NCI-H2029 (cell line): Measurements from ENCODE around the gene NUP62.
A peak's percentile ranks its signal among the peaks of the same experiment; 100 is the strongest.

Experiments used
- DNase-seq: peaks from one replicate; lab custom pipeline; 2025; lab: John Stamatoyannopoulos, UW

Gene NUP62

DNA sequence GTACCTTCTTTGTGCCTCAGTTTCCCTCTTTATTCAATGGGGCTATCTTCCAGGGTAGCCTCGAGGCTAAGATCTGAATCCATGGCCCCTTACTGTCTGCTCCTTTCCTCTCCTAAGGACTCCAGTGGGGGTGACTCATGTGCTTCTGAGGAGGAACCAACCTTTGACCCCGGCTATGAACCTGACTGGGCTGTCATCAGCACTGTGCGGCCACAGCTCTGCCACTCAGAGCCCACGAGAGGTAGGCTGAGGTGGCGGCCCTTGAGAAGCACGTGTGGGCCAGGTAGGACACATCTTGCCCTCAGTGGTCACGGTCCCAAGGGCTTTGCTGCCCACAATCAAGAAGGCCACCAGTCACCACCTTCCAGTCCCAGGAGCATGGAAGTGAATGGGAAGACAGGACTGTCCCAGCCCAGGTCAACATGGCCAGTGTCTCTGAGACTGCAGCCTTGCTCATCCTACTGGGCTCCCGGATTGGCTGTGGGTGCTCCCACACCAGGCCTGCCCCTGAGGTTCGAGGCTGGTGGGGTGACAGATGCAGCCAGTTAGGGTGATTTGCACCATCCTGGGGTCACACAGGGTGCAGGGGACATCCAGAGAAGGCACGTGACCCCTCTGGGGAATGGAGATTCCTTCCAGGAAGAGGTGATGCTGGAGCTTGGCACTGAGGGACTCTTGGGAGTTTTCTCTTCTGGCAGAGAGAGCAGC, 49.0 kb downstream of the NUP62 start:
- no peak for DNase-seq

DNA sequence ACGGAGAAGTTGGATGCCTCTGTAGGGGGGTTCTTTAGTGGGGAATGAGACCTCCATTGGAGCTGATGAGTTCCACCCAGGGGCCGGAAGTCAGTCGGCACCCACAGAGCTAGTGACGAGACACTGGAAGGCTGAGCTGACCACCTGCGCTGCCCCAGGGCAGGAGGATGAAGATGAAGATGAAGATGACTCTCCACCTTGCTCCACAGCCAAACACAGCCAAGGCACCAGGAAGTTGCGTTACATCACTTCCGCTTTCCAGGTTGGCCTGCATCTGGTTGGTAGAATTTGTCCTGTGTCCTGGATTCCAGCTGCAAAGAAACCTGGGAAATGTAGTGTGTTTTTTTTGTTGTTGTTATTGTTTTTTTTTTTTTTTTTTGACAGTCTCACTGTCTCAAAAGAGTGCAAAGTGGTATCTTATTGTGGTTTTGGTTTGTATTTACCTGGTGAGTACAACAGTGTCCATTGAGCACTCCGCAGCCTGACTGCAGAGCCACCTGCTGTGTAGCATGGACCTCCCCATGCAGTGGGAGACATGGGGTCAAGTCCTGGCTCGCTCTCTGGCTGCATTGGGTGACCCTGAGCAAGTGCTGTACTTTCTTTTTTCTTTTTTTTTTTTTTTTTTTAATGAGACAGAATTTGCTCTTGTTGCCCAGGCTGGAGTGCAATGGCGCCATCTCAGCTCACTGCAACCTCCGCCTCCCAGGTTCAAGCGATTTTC, 49.9 kb downstream of the NUP62 start:
- no peak for DNase-seq

DNA sequence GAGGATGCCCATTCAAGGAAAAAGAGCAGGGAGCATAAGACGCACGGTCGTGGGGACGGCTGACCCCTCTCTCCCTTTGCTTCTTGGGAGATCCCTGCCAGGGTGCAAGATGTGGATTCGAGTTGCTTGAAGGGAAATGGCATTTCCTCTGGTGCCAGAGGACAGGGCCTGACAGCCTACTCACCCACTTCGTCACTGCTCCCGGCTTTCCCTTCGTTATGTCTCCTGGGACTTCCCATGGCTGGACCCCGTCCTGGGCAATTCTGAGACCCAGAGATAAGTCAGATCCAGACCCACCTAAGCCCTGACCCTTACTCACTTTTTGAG, 50.6 kb downstream of the NUP62 start:
- no peak for DNase-seq

DNA sequence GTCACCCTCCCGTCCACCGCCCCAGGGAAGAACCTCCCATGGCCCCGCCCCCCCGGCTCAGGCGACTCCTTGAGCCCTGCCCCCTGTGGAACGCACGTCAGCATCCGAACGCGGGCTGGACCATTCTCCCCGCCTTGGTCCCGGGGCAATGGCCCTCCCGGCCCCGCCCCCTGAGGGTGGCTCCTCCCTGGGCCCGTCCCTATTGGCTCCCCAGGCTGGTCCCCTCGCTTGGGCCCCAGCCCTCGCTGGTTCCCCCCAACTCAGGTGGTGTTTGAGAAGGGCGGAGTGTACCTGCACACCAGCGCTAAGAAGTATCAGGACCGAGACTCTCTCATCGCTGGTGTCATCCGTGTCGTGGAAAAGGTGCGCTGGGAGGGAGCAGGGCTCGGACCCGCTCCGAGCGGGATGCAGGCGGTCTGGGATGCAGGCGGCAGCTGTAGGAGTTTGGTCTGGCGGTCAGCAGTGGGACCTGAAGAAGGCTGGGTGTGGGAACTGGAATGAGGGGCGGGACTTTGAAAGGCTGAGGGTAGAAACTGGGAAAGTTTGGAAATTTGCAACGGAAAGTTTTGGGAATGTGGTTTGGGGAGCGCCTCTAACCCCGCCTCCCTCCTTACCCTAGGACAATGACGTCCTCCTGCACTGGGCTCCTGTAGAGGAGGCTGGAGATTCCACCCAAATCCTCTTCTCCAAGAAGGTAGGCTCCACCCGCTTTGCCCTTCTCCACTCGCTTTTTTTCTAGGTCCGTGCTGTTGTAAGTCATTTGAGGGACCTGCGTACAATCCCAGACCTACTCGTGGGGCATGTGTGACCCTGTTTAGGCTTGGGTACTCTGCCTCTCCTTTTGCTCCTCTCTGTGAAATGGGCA, 51.2 kb downstream of the NUP62 start:
- peak; percentile 93 for DNase-seq

DNA sequence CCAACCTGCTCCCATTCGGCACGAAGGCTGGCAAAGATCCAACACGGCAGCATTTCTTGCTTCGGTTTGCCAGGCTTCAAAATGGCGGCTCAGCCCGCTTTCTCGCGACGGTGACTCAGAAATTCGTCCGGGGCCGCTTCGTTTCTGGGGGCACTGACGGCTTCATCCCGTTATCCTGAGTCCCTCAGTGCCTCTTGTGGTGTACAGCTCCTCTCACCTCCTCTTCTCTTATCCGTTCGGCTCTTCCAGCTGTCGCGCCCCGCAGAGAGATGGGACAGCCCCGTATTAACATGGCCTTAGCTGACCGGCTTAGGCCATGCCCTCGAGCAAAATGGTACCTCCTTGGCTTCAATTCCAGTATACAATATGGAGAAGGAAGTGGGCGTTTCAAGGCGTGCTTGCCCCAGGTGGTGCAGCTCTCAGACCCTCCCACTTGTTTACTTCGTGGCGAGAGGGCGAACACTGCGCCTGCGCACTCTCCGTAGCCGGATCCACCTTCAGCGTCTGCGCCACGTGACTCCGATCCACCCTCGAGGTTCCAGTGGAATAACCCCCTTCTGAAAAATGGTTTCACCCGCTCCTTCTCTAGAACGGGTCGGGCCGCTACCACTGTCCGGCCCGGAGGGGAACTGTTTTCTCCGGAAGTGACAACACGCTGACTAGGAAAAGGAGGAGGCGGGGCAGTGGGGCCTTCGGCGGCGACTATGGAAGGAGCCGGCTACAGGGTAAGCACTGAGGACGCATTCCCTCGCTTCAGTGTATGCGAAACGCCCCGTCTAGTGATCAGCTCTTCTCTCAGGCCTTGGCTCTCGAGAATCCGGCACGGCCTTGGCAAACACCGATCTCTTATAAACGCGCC, 52.1 kb downstream of the NUP62 start, which contains the start of the genes AKT1S1 and TBC1D17:
Gene AKT1S1, minus strand, starts transcription at position 336 of the 859 bp plus-strand sequence. CDS start 4,060 bp downstream, outside the sequence.
Gene TBC1D17, plus strand, starts transcription at position 683 of the 859 bp plus-strand sequence. Its CDS starts 22 bp downstream, at position 705.
- DNase-seq = peak; percentile 100

DNA sequence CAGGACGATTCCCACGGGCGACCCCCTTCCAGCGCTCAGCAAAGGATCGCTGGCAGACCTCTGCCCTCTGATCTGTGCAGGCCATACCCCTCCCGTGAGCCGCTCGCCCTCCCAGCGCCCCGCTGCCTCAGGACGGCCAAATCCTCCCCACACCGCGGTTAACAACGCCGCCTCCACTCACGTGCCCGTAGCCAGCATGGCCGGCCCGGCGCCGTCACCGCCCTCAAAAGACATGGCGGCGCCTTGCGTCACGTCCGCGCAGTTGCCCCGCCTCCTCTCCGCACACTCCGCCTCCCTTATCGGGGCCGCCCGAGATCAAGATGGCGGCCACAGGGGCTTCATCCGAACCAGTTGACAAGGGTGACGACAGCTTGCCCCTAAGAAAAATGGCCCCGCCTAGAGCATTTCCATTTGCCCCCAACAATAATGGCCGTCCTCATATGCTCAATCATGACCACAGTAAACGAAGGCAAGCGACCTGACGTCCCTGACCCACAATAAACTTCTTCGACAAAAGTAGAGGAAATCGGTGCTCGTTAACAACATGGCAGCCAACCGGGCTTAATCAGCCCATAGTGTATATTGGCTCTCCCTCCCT, 52.8 kb downstream of the NUP62 start:
- DNase-seq = peak; percentile 98

DNA sequence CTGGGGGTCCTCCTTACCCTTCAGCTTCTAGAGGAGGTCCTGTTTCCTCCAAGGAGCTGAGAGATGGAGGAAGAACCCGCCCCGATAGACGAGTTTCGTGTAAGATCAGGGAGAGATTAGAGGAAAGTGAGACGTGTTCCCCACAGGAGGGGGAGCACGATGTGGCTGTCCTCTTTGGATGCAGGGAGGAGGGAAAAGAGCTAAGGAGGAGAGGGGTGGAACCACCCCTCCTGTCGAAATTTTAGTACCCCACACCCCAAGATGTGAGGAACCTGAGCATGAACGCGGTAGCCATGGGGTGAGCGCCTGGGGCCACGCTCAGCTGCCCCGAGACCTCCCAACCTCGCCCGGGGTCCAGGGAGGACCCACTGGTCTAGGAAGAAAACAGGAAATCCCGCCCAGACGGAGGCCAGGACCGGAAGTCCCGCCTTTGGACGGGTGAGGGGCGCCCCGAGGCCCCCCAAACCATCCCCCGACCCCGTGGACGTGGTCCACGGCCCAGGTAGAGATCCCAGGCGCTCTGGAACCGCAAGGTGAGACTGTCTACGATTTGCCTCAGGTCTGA, 53.4 kb downstream of the NUP62 start:
- DNase-seq = no peak

DNA sequence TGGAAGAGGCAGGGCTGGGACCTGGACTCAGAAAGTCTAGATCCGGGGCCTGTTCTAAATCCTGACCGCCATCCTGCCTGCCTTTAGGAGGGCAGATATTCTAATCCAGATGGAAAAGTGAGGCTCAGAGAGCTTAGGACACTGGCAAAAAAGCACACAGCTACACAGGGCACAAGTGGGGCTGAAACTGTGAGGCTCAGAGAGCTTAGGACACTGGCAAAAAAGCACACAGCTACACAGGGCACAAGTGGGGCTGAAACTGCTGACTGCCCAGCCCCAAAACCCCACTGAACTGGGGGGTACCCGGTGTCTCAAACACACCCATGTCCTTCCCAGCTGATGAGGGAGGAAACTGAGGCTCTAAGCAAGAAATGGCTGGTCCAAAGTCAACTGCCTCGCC, 54.1 kb downstream of the NUP62 start:
- no peak for DNase-seq

DNA sequence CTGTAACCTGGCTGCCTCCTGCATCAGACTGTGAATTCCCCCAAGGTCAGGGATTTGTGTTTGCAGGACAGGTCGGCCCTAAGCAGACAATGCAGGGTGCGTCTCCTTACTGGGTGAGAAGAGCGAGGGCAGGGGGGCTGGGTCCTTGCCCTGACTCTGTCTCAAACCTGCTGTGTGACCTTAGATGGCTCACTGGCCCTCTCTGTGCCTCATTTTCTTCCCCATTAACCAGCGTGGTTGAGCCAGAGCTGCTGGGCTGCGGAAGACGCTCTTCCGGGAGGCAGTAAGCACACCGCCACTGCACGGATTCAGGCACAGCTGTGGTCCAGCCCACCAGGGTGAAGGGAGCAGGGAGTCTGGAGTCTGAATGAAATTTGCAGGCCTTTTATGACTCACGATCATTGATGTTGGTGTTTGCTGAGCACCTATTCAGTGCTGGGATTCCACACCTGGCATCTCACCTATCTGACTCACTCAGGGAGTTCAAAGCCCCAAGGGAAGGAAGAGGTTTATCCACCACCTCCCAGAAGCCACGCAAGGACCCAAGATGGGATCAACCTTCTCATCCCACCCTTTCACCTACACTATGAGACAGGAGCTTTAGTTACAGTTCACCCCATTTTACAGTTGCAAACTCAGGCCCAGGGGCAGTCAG, 54.7 kb downstream of the NUP62 start:
- no peak for DNase-seq

DNA sequence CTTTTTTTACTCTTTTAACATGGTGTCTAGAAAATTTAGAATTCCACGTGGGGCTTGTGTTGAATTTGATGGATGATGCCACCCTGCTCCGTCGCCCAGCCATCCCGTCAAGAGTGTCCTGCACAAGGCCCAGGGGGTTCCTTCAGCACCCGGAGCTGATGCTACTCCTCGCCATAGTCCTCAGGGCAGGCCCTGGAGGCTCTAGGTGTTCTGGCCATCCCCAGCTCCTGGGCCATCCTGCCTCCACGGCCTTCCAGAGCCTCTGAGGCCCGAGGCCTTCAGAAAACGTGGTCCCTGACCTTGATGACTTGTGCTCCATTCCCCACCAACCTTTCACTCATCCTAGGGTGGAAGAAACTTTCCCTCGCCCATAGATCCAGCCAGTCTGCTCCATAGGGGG, 55.5 kb downstream of the NUP62 start:
- DNase-seq = no peak

DNA sequence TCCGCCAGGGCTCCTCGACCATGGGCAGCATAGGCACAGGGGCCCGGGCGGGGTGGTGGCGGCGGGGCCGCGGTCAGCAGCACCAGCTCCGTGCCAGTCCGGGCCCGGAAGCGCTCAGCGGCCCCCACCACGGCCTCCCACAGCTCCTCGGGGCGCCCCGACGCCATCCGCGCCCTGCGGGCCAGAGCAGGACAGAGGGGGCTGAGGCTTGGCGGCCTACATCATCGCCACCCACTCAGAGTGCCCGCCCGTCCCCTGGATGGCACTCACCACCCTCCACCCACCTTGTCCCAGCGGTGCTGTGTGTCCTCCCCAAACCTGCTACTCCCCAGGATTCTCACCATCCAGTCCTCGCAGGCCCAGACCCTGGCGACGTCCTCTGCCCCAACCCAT, 56.2 kb downstream of the NUP62 start:
- no peak for DNase-seq

DNA sequence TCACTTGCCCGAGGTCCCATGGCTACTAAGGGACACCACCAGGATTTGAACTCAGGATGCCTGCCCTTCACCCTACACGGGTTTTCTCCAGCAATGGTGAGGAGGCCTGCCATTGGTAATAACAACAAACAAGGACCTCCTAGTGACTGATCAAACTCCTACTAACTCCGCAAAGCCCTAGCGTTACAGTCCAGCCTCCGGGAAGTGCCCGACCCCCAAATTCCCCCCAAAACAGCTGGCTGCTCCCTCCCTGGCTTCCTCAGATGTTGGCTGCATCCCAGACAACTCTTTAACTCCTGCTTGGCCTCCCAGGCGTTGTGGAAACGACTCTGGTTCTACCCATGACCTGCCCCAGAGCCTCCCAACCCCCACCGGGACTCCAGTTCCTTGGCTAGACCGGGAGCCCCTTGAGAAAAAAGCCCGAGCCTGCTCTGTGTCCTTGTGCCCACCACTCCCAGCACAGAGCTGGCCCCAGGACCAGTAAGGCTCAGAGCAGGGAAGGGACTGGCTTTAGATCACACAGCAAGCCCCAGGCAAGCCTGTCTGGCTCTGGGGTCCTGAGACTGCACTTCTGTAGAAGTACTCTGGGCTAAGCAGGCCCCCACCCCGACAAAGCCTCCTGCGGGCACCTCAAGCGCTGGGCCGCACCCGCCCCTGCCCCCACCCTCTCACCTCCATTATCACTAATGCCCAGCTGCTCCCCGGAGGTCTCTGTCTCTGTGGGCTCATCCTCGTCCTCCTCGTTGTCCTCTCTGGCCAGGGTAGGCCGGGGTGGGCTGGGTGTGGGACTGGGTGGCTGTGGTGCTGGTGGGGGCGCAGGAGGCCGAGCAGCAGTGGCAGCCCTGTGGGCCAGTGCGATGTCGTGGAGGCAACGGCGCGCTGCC, 56.8 kb downstream of the NUP62 start:
- no peak for DNase-seq

DNA sequence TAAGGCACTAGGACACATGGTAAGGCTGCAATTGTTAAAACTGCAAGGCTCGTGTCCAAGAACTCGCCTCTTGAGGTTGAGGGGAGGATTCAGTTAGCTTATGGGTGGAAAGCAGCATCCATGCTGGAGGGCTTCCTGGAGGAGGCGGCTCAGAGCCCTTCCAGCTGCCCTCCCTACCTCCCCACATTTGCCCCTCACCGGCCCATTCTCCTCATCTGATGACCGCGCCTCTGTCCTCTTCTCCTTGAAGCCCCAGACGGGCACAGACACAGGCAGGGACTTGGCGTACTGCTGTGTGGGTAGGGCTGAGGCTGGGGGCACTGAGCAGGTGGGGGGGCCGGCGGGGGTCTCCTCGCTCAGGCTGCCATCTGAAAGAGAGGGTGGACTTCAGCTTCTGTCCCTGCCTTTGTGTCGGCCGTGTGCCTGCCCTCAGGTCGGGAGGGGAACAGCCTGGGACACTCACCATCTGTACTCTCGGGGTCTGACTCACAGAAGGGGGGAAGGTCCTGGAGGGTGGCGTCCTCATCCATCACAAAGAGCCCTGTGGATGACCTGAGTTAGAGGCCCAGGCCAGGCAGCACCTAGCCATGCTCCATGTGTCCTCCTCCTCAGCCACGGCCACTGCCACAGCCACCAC, 57.8 kb downstream of the NUP62 start:
- DNase-seq = no peak

DNA sequence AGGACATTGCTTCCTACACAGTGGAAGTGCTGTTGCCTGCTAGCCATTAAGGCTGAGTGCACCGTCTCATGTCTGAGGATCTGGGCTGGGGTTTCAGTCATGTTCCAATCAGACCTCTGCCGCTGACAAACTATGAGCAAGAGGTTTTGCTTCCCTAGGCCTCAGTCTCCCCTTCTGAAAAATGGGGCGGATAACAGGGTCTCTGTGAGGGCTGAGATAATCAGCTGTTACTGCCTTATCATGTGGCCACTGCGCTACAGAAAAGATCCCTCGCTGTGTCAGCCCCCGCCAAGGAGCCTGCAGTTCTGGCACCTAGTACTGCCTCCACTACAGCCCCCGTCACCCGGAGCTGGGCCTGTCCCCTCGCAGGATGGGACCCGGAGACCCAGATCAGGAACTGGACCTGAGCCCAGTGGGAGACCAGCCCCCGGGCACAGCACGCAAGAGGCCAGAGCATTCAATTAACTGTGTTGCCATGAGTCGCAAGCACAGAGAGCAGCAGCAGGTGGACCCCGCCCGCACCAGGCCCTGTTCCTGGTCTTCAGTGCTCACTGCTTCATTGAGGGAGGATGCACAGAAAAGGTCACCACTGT, 58.9 kb downstream of the NUP62 start:
- no peak for DNase-seq

DNA sequence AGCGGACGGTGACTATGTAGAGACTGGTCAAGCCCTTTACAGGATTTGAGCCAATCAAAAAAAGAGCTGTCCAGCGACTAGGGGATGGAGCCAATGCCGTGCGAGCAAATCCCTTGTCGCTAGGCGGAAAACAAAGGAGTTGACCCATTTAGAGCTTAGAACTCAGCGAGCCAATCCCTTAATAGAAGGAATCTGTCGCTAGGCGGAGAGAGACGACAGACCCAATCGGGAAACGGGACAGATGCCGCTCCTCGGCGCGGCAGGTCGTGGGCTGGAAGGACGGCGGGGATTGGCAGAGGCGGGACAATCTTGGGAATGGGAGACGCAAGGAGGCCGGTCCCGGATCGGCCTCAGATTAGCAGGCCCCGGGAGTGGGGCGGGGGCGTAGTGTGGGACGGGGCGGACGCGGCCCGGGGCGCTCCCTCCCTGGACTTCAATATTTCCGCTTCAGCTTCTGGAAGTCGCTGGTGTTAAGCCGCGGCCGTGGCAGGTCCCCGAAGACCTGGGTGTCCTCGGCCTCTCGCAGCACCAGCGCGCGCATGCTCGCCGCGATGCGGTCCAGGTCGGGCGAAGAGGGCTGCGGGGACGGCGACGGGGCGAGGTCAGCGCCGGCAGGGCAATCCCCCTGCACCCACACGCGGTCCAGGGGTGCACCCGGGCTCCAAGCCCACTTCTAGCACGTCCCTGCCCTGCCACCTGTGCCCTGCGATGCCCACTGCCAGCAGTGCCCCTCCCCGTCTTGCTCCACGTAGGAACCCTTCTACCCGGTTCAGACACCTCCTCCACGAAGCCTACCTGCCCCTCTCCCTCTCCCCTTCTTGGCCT, 59.6 kb downstream of the NUP62 start:
- peak; percentile 99 for DNase-seq

DNA sequence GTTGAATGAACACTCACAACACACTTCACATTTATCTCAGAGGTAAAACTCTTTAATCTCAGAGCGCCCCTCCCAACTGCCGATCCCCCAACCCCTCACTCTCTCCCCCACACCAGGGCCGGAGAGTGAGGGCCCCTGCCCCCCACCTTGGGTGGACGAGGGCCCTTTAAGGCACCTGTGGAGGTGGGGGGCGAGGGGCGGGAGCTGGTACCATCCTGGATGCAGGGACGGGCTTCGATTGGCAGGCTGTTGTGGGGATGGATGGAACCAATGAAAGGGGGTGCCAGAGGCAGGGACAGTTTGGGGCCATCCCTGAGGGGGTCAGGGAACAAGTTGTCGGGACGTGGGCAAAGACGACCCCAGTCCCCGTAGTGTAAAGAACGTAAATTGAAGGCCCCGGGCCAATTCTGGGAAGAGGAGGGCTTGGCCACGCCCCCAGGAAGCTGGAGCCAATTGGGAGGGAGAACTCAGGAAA, 60.3 kb downstream of the NUP62 start:
- peak; percentile 70 for DNase-seq
